CD4-positive, alpha-beta T cell treated with Interleukin-15 for 1 hour (primary cell): ENCODE results near the gene NCL.
A peak's percentile ranks its signal among the peaks of the same experiment; 100 is the strongest.

ENCODE experiments used
- DNase-seq: peaks from one replicate; pipeline ENCODE4 v3.0.0-alpha.2; 2020

The NCL gene, protein sequence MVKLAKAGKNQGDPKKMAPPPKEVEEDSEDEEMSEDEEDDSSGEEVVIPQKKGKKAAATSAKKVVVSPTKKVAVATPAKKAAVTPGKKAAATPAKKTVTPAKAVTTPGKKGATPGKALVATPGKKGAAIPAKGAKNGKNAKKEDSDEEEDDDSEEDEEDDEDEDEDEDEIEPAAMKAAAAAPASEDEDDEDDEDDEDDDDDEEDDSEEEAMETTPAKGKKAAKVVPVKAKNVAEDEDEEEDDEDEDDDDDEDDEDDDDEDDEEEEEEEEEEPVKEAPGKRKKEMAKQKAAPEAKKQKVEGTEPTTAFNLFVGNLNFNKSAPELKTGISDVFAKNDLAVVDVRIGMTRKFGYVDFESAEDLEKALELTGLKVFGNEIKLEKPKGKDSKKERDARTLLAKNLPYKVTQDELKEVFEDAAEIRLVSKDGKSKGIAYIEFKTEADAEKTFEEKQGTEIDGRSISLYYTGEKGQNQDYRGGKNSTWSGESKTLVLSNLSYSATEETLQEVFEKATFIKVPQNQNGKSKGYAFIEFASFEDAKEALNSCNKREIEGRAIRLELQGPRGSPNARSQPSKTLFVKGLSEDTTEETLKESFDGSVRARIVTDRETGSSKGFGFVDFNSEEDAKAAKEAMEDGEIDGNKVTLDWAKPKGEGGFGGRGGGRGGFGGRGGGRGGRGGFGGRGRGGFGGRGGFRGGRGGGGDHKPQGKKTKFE

DNA sequence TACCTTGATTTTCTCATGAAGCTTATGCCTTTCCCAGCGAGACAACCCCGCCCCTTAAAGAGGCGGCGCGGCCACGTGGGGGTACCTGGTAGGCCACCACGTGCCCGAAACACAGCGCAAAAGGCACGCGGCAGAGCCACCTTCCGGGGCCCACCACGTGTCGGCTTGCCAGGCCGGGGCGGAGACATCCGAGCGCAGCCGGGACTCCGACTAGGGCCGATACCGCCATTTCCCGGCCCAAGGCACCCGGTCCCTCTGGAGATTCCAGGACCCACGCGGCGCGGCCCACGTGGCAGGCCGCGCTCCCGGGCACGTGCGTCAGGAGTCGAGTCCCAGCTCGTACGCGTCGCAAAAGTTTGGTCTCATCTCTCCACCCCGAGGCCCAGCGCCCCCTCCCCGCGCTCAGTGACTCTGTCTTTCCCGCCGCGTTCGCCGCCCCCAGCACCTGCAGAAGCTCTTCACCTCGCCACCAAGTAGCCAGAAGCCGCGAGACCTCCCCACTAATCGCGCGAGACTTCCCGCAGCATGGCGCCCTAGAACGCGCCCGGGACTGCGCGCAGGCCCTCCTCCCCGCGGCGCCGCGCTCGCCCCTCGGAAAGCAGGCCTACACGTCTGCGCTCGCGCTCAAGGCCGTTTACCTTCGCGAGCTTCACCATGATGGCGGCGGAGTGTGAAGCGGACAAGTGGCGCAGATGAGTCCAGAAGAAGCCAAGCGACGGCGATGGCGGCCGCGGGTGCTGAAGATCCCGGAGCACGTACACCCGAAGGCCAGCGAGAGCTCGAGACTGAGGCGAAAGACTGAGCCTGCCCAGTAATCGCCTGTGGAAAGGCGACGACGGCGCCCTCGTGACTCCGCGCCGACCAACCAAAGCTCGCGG lies at the start of gene NCL:
Gene NCL (minus strand): TSS at position 787 of the 878 bp plus-strand sequence. CDS start 131 bp downstream, at position 656.
- peak; percentile 97 for DNase-seq

DNA sequence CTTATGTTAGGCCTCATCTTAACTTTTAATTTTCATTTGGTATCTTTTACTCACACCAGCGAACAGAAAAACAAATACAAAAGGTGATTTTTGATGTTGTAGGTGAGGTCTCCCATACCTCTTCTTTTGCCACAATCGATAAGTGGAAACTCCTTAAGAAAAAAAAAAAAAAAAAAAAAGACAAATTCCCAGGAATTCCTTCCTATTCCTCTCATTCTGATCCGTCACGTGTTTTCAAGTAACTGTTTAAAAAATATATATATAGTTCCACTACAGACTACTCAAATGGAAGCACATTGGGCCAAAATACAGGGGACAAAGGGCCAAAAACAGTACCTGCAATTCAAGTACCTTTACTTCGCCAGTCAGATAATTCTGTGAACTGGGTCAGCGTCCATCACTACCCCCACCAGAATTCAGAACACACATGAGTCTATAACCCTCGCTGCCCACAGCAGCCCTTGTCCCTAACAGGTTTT lies 49.5 kb upstream of the NCL start:
- no peak for DNase-seq

DNA sequence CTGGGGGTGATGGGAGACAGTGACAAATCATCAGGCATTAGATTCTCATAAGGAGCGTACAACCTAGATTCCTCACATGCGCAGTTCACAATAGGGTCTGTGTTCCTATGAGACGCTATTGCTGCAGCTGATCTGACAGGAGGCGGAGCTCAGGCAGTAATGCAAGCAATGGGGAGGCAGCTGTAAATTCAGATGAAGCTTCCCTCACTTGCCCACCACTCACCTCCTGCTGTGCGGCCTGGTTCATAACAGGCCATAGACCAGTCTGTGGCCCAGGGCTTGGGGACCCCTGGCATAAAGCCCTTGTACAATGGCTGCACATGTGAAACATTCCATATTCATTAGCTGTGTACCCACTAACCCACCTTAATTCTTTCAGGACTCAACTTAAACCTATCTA lies 47.9 kb upstream of the NCL start:
- no peak for DNase-seq

DNA sequence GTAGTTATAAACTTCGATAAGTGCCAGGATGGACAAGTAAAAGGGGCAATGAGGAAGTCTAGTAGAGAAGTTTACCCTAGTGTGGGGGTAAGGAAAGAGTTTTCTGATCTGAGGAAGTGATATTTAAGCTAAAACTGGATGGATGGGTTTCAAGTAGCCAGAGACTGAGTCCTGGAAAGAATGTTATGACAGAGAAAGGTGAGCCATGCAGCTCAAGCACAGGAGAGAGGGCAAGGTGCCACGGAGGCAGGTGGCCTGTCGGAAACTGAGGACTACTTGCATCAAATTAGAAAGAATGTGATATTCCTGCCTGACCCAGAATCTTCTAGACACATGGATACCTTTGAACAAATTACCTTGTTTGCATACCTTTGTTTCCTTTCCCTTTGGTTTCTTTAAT lies 39.5 kb upstream of the NCL start:
- DNase-seq: no peak

DNA sequence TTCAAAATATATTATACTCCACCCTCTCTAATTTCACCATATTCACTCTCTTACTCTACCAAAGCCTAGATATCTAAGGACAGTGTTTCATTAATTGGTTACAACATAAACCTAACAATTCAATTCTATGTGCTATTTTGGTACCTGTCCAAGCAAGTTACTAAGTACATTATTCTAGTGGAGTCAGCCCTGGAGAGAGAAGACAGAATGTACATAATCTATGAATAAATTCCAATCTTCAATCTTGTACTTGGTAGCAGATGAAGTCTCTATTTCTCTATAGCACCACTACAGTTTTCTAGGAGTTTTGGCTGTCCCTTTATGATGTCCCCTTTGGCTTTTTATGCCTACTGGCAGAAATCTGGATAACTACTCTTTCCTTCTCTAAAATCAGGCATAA lies 38.3 kb upstream of the NCL start:
- DNase-seq: no peak

DNA sequence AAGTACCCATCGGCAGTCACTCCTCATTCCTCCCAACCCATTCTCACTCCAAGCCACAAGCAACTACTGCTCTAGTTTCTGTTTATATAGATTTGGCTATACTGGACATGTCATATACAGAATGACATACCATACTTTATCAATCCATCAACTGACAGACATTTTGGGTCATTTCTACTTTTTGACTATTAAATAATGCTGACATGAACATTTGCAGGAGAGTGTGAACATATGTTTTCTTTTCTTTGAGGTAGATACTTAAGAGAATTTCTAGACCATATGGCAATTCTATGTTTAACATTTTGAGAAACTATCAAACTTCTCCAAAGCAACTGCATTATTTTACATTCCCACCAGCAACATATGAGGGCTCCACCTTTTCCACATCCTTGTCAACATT lies 33.4 kb upstream of the NCL start:
- DNase-seq: no peak

DNA sequence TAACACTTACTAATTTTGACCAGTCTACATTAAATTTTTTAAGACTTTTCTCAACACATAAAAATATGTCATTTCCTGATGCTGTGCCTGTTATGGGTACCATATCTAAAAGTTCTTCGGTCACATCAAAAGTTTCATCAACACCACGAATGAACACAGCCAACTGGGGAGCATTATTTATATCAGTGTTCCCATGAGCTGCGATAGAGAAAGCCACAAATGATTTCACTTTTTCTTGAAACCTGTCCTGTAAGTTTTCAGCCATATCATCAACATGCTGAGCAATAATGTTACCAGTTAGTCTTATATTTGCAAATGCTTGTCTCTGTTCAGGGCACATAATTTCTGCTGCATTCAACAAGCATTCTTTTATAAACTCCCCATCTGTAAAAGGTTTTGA lies 30.4 kb upstream of the NCL start:
- no peak for DNase-seq

DNA sequence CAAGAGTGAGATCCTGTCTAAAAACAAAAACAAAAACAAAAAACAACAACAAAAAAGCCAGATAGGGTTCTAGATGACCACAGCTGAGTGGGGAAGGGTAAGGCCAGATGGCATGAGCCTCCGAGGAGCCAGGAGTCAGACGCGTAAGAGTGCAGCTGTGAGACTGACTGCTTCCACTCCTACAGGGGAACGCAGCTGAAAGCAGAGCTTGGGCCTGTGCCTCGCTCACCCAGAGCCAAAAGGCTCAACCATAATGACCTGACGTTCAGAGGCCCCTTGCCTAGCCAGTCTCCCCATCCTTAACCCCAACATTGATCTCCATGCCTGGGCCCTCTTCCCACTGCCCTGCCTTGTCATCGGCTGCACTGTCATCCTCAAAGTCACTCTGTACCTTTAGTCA lies 26.5 kb upstream of the NCL start:
- no peak for DNase-seq

DNA sequence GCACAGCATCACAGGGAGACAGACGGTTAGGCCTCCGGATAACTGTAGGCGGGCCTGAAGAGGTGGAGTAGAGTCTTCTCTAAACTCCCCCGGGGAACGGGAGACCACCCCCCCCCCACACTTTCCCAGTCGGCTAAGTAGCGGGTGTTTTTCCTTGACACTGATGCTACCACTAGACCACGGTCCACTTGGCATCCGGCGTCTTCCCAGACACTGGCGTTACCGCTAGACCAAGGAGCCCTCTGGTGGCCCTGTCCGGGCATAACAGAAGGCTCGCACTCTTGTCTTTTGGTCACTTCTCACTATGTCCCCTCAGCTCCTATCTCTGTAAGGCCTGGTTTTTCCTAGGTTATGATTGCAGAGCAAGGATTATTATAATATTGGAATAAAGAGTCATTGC lies 25.7 kb upstream of the NCL start:
- no peak for DNase-seq

DNA sequence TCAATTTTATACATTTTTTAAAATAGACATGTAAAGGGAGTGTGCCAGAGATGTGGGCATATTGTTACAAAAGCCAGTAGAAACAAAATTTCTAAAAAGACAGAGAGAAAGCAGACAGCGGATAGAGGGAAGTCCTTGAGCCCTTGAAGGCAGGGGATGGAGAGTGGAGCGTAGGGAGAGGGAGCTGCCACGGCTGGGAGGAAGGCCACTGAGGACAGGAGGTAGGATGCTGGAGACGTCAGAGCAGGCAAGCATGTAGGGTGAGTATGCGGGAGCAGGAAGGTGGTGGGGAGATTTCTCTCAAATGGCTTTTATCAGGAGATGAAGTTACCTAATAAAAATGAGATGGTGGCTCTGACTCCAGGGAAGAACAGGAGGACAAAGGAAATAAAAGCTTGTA lies 24.0 kb upstream of the NCL start:
- DNase-seq: no peak

DNA sequence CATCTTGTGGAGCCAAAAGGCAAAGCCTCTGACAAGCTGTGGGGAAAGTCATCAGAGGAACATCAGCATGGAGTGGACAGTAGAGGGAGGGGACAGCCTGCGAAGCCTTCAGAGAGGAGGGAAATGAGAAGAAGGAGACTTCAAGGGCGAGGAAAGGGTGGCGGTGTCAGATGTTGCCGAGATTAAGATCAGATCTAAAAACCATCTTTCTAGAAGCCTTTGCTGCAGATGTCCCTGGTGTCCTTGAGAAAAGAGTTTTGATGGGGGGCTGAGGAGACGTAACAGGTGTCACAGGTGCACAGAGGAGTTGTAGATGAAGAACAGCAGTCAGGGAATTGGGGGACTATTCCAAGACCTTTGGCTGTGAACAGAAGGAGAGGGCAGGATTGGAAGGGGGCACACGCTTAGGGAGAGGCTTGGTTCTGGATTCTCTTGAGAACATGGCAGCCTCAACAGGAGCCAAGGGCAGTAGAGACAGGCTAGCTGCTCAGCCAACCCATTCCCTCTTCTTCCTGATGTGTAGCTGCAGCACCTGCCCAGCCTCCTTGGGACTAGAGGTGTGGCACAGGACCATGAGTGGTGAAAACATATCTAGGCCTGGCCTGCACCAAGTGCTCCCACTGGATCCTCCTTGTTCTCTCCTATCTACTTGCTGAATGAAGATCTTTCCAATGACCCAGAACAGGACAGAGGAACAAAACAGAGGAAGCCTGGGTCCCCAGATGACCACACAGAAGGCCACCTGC lies 22.7 kb upstream of the NCL start:
- DNase-seq: no peak

DNA sequence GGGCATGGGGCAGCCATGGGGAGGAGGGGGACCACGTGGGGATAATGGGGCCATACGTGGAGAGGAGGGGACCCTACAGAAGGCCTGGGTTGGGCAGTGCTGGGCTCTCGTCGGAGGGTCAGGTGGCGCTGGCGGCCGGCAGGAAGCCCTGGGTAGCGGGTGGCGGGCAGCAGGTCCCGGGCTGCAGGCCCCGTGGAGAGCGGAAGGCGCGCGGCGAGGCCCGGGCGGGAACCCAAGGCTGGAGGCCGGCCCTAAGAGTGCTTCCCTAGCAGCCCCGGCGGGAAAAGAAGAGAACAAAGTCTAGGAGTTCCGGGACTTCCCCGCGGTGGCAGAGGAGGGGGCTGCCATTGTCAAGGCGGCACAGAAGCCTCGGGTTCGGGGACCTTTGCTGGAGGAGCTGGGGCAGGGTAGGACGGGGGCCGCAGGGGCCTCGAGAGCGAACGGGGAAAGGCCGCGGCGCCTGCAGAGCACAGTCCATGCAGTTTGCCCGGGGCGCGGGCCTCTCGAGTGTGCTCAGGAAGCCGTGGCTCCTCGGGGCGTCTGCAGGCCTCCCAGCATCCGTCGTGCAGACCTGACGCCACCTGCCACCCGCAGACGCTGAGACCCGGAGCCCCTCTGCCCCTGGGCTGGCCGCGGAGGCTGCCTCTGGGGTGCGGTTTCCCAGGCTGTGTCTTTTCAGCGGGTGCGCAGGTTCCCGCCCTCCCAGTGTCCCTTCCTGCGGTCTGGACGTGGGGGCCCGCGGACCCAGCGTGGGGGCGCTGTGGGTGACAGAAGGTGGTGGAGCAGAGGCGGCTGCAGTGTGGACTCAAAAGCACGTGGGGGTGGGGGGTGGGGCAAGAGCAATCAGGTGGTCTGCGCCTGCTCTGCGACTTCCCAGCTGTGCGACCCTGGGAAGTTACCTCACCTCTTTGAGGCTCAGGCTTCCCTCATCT lies 19.4 kb upstream of the NCL start:
- DNase-seq: peak; percentile 26

DNA sequence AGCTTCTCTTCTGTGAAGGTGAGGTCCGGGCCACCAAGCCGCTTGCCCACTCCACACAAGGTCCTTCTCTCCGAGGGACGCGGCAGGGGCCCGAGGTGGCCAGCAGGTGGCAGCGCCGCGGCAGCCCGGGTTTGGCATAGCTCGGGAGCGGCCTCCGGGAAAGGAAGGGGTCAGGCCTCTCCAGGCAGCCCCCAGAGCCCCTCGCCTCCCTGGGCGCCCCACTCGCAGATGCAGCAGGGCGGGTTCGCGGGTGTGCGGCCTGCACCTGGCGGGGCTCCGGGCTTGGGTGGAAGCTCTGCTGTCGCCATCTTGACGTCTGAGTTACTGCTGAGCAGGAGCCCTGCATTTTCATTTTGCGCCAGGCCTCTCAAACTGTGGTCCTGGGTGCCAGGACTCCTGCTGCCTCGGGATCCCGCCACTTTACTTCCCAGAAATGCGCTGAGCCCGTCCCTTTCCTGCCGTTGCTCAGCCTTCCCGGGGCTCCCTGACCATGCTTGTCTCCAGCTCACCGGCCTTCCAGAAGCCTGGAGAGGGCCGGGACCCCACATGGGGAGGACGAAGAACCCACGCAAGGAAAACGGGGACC lies 18.6 kb upstream of the NCL start:
- peak; percentile 70 for DNase-seq

DNA sequence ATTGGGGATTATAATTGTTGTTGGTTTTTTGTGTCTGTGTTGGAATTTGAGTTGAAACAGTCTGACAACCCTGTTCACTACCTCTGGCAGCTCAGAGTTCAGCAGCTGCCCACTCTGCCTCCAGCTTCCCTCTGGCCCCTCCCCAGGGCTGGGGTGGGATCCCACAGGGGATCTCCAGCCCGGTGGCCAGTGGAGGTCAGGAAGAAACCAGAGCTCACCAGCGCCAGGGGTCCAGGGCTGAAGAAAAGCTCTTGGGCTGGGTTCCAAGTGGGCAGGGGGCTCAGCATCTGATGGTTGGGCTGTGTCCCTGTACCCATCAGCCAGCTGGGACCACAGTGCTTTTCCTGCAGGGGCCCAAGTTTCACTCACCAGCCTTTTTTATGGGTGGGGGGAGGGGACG lies 16.5 kb upstream of the NCL start:
- no peak for DNase-seq

DNA sequence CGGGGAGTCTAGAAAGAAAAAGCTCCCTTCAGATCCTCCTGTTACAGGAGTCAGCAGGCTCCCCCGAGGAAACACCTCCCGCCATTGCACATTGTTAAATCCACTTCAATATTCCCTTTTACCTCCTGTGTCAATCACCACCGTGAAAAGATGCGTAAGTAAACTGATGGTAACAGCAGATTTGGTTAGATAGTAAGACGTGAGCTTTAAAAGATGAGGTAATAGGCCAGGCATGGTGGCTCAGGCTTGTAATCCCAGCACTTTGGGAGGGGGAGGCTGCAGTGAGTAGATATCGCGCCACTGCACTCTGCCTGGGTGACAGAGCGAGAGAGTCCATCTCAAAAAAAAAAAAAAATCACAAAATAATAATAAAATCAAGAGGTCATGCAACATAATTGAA lies 15.2 kb upstream of the NCL start:
- no peak for DNase-seq

DNA sequence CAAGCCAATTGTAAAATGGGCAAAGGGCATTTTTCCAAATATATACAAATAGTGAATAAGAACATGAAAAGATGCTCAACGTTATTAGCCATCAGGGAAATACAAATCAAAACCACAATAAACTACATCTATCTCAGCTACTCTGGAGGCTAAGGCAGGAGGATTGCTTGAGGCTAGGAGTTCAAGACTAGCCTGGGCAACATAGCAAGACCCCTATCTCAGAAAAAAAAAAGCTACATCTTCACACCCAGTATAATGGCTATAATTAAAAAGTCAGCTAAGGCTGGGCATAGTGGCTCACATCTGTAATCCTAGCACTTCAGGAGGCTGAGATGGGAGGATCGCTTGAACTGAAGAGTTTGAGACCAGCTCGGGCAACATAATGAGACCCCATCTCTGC lies 12.6 kb upstream of the NCL start:
- DNase-seq: no peak

DNA sequence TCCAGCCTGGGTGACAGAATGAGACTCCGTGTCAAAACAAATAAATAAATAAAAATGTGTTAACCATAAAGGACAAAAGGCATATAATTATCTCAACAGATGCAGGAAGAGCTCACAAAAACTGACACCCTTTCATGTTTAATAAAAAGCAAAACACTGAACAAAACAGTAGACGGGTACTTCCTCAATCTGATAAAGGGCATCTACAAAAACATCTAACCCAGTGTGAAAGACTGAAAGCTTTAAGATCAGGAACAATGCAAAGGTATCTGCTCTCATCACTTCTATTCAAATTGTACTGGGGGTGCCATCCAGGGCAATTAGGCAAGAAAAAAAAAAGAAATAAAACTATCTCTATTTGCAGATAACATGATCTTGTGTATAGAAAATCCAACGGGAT lies 11.7 kb upstream of the NCL start:
- no peak for DNase-seq

DNA sequence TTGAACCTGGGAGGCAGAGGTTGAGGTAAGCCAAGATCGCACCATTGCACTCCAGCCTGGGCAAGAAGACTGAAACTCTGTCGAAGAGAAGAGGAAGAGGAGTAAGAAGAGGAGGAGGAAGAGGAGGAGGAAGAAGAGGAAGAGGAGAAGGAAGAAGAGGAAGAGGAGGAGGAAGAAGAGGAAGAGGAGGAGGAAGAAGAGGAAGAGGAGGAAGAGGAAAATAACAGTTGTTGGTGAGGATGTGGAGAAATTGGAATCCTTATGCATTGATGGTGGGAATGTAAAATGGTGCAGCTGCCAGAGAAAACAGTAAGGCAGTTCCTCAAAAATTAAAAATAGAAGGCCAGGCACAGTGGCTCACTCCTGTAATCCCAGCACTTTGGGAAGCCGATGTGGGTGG lies 8.5 kb upstream of the NCL start:
- no peak for DNase-seq

DNA sequence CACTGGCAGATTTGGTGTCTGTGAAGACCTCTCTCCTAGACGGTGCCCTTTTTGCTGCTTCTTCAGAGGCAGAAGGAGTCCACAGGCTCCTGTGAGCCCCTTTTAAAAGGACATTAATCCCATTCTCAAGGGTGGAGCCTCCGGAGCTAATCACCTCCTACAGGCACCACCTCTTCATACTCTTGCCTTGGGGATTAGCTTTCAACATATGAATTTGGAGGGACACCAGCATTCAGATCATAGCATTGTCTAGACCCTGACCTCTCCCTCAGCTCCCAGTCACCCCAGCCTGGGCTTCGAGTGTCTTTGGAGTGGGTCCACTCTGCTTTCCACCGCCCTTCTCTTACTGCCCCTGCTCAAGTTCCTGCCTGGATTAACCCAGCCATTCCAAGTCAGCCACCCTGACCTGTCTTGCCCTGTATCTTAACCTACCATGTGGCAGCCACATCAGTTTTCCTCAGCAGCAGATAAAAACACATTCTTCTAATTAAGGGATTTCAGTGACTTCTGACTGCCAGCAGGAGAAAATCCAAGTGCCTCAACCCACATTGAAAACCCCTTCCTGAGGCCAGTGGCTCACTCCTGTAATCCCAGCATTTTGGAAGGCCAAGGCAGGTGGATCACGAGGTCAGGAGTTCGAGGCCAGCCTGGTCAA lies 6.1 kb upstream of the NCL start:
- no peak for DNase-seq

DNA sequence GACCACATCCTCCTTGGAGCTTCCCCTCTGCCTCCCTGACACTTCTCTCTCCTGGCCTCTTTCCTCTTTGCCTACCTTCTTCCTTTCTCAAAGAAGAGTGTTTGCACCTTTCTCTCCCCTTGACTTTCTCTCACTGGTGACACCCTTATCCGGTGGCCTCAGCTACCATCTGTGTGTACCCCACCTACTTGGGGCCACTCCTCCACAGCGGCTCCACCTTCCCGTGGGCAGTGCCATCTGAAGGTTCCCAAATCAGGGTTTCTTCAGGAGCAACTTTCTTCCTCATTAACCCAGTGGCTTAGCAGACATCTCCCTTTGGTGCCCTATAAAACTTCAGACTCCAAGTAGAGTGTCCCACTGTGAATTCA lies 5.3 kb upstream of the NCL start:
- no peak for DNase-seq
